ENCODE data around the gene SENP6. TPM values are rescaled to one million over a fixed set of nuclear protein-coding genes. Genes with fewer than 3 reads are reported as not detected.

The SENP6 gene
- total RNA-seq, 1 donor from 2014 or later = 47.4 TPM

GRCh38 chr6:75619230-75619899 is 17.7 kb downstream of the SENP6 start:
- Histone ChIP-seq H3K36me3 (ENCODE audit: control insufficient read depth, insufficient read depth, low read length) (peaks cover 1% of the 10 kb centered on the region), H3K27me3 (ENCODE audit: control insufficient read depth, insufficient read depth, low read length) (no peaks in the 10 kb centered on the region), H3K4me3 (ENCODE audit: low read depth, low read length) (no peak overlapping the region)
- DNase-seq (ENCODE audit: low read depth) (no peak), FAIRE-seq (no peak)
- TF ChIP-seq, protein P1, sequence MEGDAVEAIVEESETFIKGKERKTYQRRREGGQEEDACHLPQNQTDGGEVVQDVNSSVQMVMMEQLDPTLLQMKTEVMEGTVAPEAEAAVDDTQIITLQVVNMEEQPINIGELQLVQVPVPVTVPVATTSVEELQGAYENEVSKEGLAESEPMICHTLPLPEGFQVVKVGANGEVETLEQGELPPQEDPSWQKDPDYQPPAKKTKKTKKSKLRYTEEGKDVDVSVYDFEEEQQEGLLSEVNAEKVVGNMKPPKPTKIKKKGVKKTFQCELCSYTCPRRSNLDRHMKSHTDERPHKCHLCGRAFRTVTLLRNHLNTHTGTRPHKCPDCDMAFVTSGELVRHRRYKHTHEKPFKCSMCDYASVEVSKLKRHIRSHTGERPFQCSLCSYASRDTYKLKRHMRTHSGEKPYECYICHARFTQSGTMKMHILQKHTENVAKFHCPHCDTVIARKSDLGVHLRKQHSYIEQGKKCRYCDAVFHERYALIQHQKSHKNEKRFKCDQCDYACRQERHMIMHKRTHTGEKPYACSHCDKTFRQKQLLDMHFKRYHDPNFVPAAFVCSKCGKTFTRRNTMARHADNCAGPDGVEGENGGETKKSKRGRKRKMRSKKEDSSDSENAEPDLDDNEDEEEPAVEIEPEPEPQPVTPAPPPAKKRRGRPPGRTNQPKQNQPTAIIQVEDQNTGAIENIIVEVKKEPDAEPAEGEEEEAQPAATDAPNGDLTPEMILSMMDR (IDR thresholded peaks at IDR 0.05; ENCODE audit: insufficient read depth, low read length, severe bottlenecking) = no peak

GRCh38 chr6:75620381-75621304 is 19.0 kb downstream of the SENP6 start:
- FAIRE-seq (no peak), DNase-seq (ENCODE audit: low read depth) (no peak)
- Histone ChIP-seq H3K36me3 (ENCODE audit: control insufficient read depth, insufficient read depth, low read length) (peaks cover 3% of the 10 kb centered on the region), H3K27me3 (ENCODE audit: control insufficient read depth, insufficient read depth, low read length) (no peaks in the 10 kb centered on the region), H3K4me3 (ENCODE audit: low read depth, low read length) (no peak overlapping the region)
- TF ChIP-seq, protein P1 (IDR thresholded peaks at IDR 0.05; ENCODE audit: insufficient read depth, low read length, severe bottlenecking) = no peak

GRCh38 chr6:75621846-75622245 is 20.2 kb downstream of the SENP6 start:
- no peak for DNase-seq (ENCODE audit: low read depth)
- no peak overlapping the region for H3K4me3 ChIP-seq (ENCODE audit: low read depth, low read length)
- peaks cover 3% of the 10 kb centered on the region for H3K36me3 ChIP-seq (ENCODE audit: control insufficient read depth, insufficient read depth, low read length)
- TF ChIP-seq, protein P1 (IDR thresholded peaks at IDR 0.05; ENCODE audit: insufficient read depth, low read length, severe bottlenecking) = no peak
- H3K27me3 ChIP-seq (ENCODE audit: control insufficient read depth, insufficient read depth, low read length) = no peaks in the 10 kb centered on the region
- no peak for FAIRE-seq

DNA sequence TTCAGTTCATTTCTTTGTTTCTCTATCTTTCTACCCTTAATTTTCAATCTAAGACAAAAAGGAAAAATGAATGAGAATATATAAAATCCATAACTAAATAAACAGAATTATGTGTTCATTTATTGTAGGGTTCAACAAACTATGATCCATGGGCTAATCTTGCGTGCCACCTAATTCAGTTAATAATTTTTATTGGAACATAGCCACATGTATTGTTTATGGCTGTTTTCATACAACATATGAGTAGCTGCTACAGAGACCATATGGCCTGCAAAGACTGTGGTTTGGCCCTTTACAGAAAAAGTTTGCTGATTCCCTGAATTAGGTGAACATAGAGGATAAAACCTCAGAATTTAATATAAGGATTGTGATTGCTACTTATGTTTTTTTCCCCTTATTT is 21.8 kb downstream of the SENP6 start:
- DNase-seq (ENCODE audit: low read depth) (no peak), FAIRE-seq (no peak)
- Histone ChIP-seq H3K36me3 (ENCODE audit: control insufficient read depth, insufficient read depth, low read length) (peaks cover 3% of the 10 kb centered on the region), H3K4me3 (ENCODE audit: low read depth, low read length) (no peak overlapping the region), H3K27me3 (ENCODE audit: control insufficient read depth, insufficient read depth, low read length) (no peaks in the 10 kb centered on the region)
- TF ChIP-seq, protein P1 (IDR thresholded peaks at IDR 0.05; ENCODE audit: insufficient read depth, low read length, severe bottlenecking) = no peak

- Histone ChIP-seq H3K4me3 (ENCODE audit: low read depth, low read length) (no peak overlapping the region), H3K36me3 (ENCODE audit: control insufficient read depth, insufficient read depth, low read length) (peaks cover 5% of the 10 kb centered on the region), H3K27me3 (ENCODE audit: control insufficient read depth, insufficient read depth, low read length) (no peaks in the 10 kb centered on the region)
- no peak for FAIRE-seq
- TF ChIP-seq, protein P1 (IDR thresholded peaks at IDR 0.05; ENCODE audit: insufficient read depth, low read length, severe bottlenecking) = no peak
- DNase-seq (ENCODE audit: low read depth) = no peak
These were observed 22.7 kb downstream of the SENP6 start for GRCh38 chr6:75624335-75624734.
